SK-N-SH (cell line): ENCODE results near the gene FRMD4B. TPM values are rescaled to one million over a fixed set of nuclear protein-coding genes. Genes with fewer than 3 reads are reported as not detected.

Experiments used
- CTCF ChIA-PET: fragments of 300-600, 350-600 bp; formaldehyde crosslinking; extraction: SDS; loops from one replicate; lab custom pipeline; 2021; lab: Yijun Ruan, JAX
- POLR2A ChIA-PET: fragments of 350-600 bp; sonication (Branson Sonifier 250); formaldehyde crosslinking; extraction: SDS; loops from one replicate; lab custom pipeline; 2020; ENCODE audit warnings: antibody characterized with exemption, inconsistent platforms; lab: Yijun Ruan, JAX
- DNase-seq: peaks from one replicate; pipeline ENCODE4 v3.0.0; 2012
- H2AFZ ChIP-seq: fragments of 200-600 bp; sonication (generic); 2 replicates; pipeline ENCODE4 v1.8.1; 2016; ENCODE audit warnings: antibody characterized with exemption, mild to moderate bottlenecking, low read depth
- H3F3A ChIP-seq: fragments of 200-600 bp; sonication (generic); replicated peaks from 2 replicates; pipeline ENCODE3; 2016; ENCODE audit warnings: antibody characterized with exemption, mild to moderate bottlenecking; ENCODE audit not compliant: insufficient read depth
- H3K27ac ChIP-seq, 2 experiments: fragments of 200-500 bp in 1 of 2; fragments of 200-600 bp in 1 of 2; sonication (Bioruptor generic) in 1 of 2; sonication (generic), shearing (Covaris generic) in 1 of 2; 2 replicates each; pipeline versions ENCODE4 v1.5.1 to v1.6.1; 2014 to 2016; ENCODE audit warnings: low read depth in 2 of 2, inconsistent platforms in 1 of 2, low read length in 1 of 2, mild to moderate bottlenecking in 1 of 2, mixed read lengths in 1 of 2
- H3K27me3 ChIP-seq: fragments of 200-600 bp; sonication (generic), shearing (Covaris generic); 2 replicates; pipeline ENCODE4 v1.6.1; 2016; ENCODE audit warnings: mixed run types; ENCODE audit not compliant: insufficient read depth
- H3K36me3 ChIP-seq, 2 experiments: fragments of 200-500 bp in 1 of 2; fragments of 200-600 bp in 1 of 2; sonication (Bioruptor generic) in 1 of 2; sonication (generic) in 1 of 2; replicated peaks in 1 of 2; 2 replicates each; pipeline versions ENCODE3 to v1.5.1; 2014 to 2016; ENCODE audit warnings: low read length in 1 of 2, mild to moderate bottlenecking in 1 of 2; ENCODE audit not compliant: insufficient read depth in 2 of 2, control insufficient read depth in 1 of 2
- H3K4me1 ChIP-seq, 2 experiments: fragments of 200-500 bp in 1 of 2; fragments of 200-600 bp in 1 of 2; sonication (Bioruptor generic) in 1 of 2; sonication (generic), shearing (Covaris generic) in 1 of 2; 2 replicates each; pipeline versions ENCODE4 v1.5.1 to v1.6.1; 2014 to 2016; ENCODE audit warnings: low read depth in 1 of 2, low read length in 1 of 2, mixed run types in 1 of 2; ENCODE audit not compliant: insufficient read depth in 2 of 2, control insufficient read depth in 1 of 2
- H3K4me2 ChIP-seq: fragments of 200-600 bp; sonication (generic), shearing (Covaris generic); 2 replicates; pipeline ENCODE4 v1.6.1; 2017; ENCODE audit warnings: mixed run types
- H3K4me3 ChIP-seq, 2 experiments: fragments of 200-500 bp in 1 of 2; fragments of 200-600 bp in 1 of 2; sonication (Bioruptor generic) in 1 of 2; sonication (generic), shearing (Covaris generic) in 1 of 2; 2 replicates each; pipeline versions ENCODE4 v1.5.1 to v1.8.1; 2014 to 2016; ENCODE audit warnings: low read depth in 2 of 2, inconsistent platforms in 1 of 2, low read length in 1 of 2, mild to moderate bottlenecking in 1 of 2, mixed read lengths in 1 of 2, moderate library complexity in 1 of 2
- H3K79me2 ChIP-seq: fragments of 200-600 bp; sonication (generic); 2 replicates; pipeline ENCODE4 v1.8.1; 2017; ENCODE audit warnings: mild to moderate bottlenecking; ENCODE audit not compliant: insufficient read depth
- H3K9ac ChIP-seq: fragments of 200-600 bp; sonication (generic); 2 replicates; pipeline ENCODE4 v1.6.1; 2017; ENCODE audit warnings: mixed run types
- H3K9me2 ChIP-seq: fragments of 200-600 bp; sonication (generic); 2 replicates; pipeline ENCODE4 v1.6.1; 2017; ENCODE audit warnings: mixed run types
- H3K9me3 ChIP-seq: fragments of 200-600 bp; sonication (generic); 2 replicates; pipeline ENCODE4 v1.6.1; 2017; ENCODE audit warnings: mixed run types, mild to moderate bottlenecking, moderate library complexity
- H4K20me1 ChIP-seq: fragments of 200-600 bp; sonication (generic); 2 replicates; pipeline ENCODE4 v1.6.1; 2017; ENCODE audit warnings: mild to moderate bottlenecking, mixed run types; ENCODE audit not compliant: insufficient read depth
- CTCF ChIP-seq: fragments of 200-600 bp; sonication (generic); IDR thresholded peaks from 2 replicates; pipeline ENCODE4 v1.6.1; 2017; ENCODE audit warnings: antibody characterized with exemption, mild to moderate bottlenecking, moderate library complexity
- MEF2A ChIP-seq: IDR thresholded peaks from 2 replicates; pipeline ENCODE4 v1.4.0; 2012; ENCODE audit warnings: low read depth, borderline replicate concordance
- RFX5 ChIP-seq: IDR thresholded peaks from 2 replicates; pipeline ENCODE4 v1.6.1; 2012; ENCODE audit warnings: mild to moderate bottlenecking, improper control_type of control experiment, low read length
- TCF12 ChIP-seq: IDR thresholded peaks from 2 replicates; pipeline ENCODE4 v1.4.0; 2012
- USF1 ChIP-seq: IDR thresholded peaks from 2 replicates; pipeline ENCODE4 v1.4.0; 2012; ENCODE audit warnings: low read depth, borderline replicate concordance
- WGBS: methylation state at CpG from one replicate; pipeline ENCODE4 v1.1.6; 2017; ENCODE audit warnings: low lambda C conversion rate; 5-methylcytosine and 5-hydroxymethylcytosine counted together
- polyA plus RNA-seq, 3 experiments: library from polyadenylated mRNA; depleted of rRNA; stranded (reverse); fragments of >200 nt; gene quantifications; 2 replicates each; pipeline ENCODE4 v1.2.3, GENCODE V29; 2012
- TF ChIP-seq, protein P1 (sequence below): fragments of 150-350 bp; IDR thresholded peaks from 2 replicates; pipeline ENCODE4 v1.6.1; 2016; ENCODE audit warnings: mild to moderate bottlenecking, low read depth, low read length
- TF ChIP-seq, protein P2 (sequence below): IDR thresholded peaks from 2 replicates; pipeline ENCODE4 v1.6.1; 2012; ENCODE audit warnings: mild to moderate bottlenecking, low read depth, low read length, moderate library complexity

FRMD4B gene
- polyA plus RNA-seq, 1 of the 3 experiments (the other 2 are of a cell fraction) = 0.53 TPM

DNA sequence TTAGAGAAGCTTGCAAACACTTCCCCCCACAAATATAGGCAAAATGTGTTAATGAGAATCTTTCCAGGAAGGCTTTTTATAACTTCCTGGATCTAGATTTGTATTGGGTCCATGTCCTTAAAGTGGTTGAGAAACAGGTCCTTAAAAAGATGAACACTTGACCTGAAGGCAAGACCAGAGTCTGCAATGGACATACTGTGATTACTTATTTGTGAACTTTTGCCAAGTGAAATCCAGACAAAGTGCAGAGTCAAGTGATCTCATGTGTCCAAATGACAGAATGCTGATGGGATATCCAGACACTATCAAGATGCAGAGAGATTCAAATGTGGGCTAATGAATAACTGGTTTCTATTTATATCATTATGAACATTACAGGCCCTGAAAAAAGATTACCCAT lies 43.8 kb downstream of the FRMD4B start:
- Histone ChIP-seq H3K27me3 (no peaks in the 10 kb centered on the region), H3K4me3 (no peak overlapping the region), H3K9ac (no peak overlapping the region), H3K9me3 (no peaks in the 10 kb centered on the region), H2AFZ (no peak overlapping the region), H3K27ac (no peak overlapping the region; a peak in 1 of 4 replicates), H3K4me1 (peaks cover 0 to 2% of the 10 kb centered on the region in 2 experiments; a peak in 1 of 4 replicates), H3K4me2 (no peak overlapping the region), H3F3A (no peaks in the 10 kb centered on the region), H4K20me1 (no peaks in the 10 kb centered on the region), H3K9me2 (no peaks in the 10 kb centered on the region), H3K36me3 (no peaks in the 10 kb centered on the region), H3K79me2 (0 out of 2 replicates have a peak, but pooled peaks cover 2% of the 10 kb centered on the region)
- ChIA-PET CTCF (interaction anchor here (1.0 kb wide), 1 partner anchor 17 kb away, joined by 3 read pairs; no protein-coding TSS in a partner anchor), POLR2A (no interaction called here)
- no peak for DNase-seq
- TF ChIP-seq, protein P1, sequence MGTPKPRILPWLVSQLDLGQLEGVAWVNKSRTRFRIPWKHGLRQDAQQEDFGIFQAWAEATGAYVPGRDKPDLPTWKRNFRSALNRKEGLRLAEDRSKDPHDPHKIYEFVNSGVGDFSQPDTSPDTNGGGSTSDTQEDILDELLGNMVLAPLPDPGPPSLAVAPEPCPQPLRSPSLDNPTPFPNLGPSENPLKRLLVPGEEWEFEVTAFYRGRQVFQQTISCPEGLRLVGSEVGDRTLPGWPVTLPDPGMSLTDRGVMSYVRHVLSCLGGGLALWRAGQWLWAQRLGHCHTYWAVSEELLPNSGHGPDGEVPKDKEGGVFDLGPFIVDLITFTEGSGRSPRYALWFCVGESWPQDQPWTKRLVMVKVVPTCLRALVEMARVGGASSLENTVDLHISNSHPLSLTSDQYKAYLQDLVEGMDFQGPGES = no peak
- TF ChIP-seq RFX5 = no peak
- TF ChIP-seq, protein P2, sequence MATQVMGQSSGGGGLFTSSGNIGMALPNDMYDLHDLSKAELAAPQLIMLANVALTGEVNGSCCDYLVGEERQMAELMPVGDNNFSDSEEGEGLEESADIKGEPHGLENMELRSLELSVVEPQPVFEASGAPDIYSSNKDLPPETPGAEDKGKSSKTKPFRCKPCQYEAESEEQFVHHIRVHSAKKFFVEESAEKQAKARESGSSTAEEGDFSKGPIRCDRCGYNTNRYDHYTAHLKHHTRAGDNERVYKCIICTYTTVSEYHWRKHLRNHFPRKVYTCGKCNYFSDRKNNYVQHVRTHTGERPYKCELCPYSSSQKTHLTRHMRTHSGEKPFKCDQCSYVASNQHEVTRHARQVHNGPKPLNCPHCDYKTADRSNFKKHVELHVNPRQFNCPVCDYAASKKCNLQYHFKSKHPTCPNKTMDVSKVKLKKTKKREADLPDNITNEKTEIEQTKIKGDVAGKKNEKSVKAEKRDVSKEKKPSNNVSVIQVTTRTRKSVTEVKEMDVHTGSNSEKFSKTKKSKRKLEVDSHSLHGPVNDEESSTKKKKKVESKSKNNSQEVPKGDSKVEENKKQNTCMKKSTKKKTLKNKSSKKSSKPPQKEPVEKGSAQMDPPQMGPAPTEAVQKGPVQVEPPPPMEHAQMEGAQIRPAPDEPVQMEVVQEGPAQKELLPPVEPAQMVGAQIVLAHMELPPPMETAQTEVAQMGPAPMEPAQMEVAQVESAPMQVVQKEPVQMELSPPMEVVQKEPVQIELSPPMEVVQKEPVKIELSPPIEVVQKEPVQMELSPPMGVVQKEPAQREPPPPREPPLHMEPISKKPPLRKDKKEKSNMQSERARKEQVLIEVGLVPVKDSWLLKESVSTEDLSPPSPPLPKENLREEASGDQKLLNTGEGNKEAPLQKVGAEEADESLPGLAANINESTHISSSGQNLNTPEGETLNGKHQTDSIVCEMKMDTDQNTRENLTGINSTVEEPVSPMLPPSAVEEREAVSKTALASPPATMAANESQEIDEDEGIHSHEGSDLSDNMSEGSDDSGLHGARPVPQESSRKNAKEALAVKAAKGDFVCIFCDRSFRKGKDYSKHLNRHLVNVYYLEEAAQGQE = no peak

- ChIA-PET POLR2A (no interaction called here), CTCF (interaction anchor here (0.7 to 1.5 kb wide), 5 partner anchors 16 to 220 kb away, joined by 3 to 6 read pairs (median 4); no protein-coding TSS in a partner anchor)
- no peaks in the 10 kb centered on the region for H3K27me3 ChIP-seq
- peaks cover 6% of the 10 kb centered on the region; the same call in 1 of the 2 replicates for H3K79me2 ChIP-seq
- no peak overlapping the region for H3K4me3 ChIP-seq
- no peak overlapping the region for H3K4me2 ChIP-seq
- no peaks in the 10 kb centered on the region for H3K9me2 ChIP-seq
- H3K9ac ChIP-seq = no peak overlapping the region
- WGBS = 44% methylated on average over 1 of the region's 1 CpG
- H3K4me1 ChIP-seq = peaks cover 0 to 2% of the 10 kb centered on the region in 2 experiments; a peak in 1 of 4 replicates
- no peak for DNase-seq
- no peak for TF ChIP-seq CTCF
- TF ChIP-seq TCF12 = no peak
- no peak for TF ChIP-seq RFX5
- TF ChIP-seq USF1 = no peak
- TF ChIP-seq MEF2A = no peak
- no peaks in the 10 kb centered on the region for H4K20me1 ChIP-seq
- H3K9me3 ChIP-seq = no peaks in the 10 kb centered on the region
- no peak overlapping the region; the same call in 1 of the 2 replicates for H2AFZ ChIP-seq
- no peak overlapping the region for H3K27ac ChIP-seq
- no peaks in the 10 kb centered on the region for H3F3A ChIP-seq
- H3K36me3 ChIP-seq = no peaks in the 10 kb centered on the region
These were observed 46.1 kb downstream of the FRMD4B start for GRCh38 chr3:69339760-69340159.
